Lung (tissue), 12 donors: ENCODE measurements around the gene SPSB2. TPM values are rescaled to one million over a fixed set of nuclear protein-coding genes. Genes with fewer than 3 reads are reported as not detected.

Experiments
- ATAC-seq: fragments of 200-7000 bp; cut with Tn5 transposase; one replicate; pipeline ENCODE4 v1.9.1; 2020; ENCODE audit warnings: moderate number of reproducible peaks; ENCODE audit not compliant: insufficient read depth, low FRiP score
- DNase-seq, 3 donors: peaks; one replicate each; pipeline ENCODE4 v3.0.0-alpha.2; 2013 to 2017
- H3K27ac ChIP-seq, 2 donors: one replicate each; pipeline ENCODE4 v1.5.1; 2013; ENCODE audit warnings: mild to moderate bottlenecking in 2 of 2, moderate library complexity in 2 of 2, control low read depth in 1 of 2, inconsistent platforms in 1 of 2, low read depth in 1 of 2, low read length in 1 of 2
- H3K27me3 ChIP-seq, 3 donors: one replicate each; pipeline ENCODE4 v1.5.1; 2013; ENCODE audit warnings: low read length in 2 of 3; ENCODE audit not compliant: control insufficient read depth in 3 of 3, insufficient read depth in 3 of 3
- H3K36me3 ChIP-seq, 4 donors: one replicate each; pipeline ENCODE4 v1.5.1; 2013; ENCODE audit warnings: low read length in 4 of 4, mild to moderate bottlenecking in 1 of 4, moderate library complexity in 1 of 4; ENCODE audit not compliant: control insufficient read depth in 4 of 4, insufficient read depth in 4 of 4
- H3K4me1 ChIP-seq, 5 donors: one replicate each; pipeline ENCODE4 v1.5.1; 2013; ENCODE audit warnings: low read length in 5 of 5, mild to moderate bottlenecking in 2 of 5, moderate library complexity in 1 of 5; ENCODE audit not compliant: control insufficient read depth in 5 of 5, insufficient read depth in 5 of 5
- H3K4me3 ChIP-seq: one replicate; pipeline ENCODE4 v1.5.1; 2013; ENCODE audit warnings: mild to moderate bottlenecking, control low read depth, moderate library complexity
- H3K9ac ChIP-seq, 2 donors: one replicate each; pipeline ENCODE4 v1.5.1; 2013; ENCODE audit warnings: low read length in 2 of 2, control low read depth in 1 of 2; ENCODE audit not compliant: insufficient read depth in 1 of 2
- H3K9me3 ChIP-seq, 4 donors: one replicate each; pipeline ENCODE4 v1.5.1; 2013; ENCODE audit warnings: low read length in 3 of 4, mild to moderate bottlenecking in 1 of 4, moderate library complexity in 1 of 4; ENCODE audit not compliant: control insufficient read depth in 4 of 4, insufficient read depth in 3 of 4
- CTCF ChIP-seq: IDR thresholded peaks from 2 replicates; pipeline ENCODE4 v1.5.1; 2012; ENCODE audit warnings: mild to moderate bottlenecking; ENCODE audit errors: control extremely low read depth, extremely low read depth
- WGBS, 2 donors: extraction: QIAGEN DNeasy Blood & Tissue Kit; methylation state at CpG; one replicate each; pipeline ENCODE4 v1.1.7; 2013; 5-methylcytosine and 5-hydroxymethylcytosine counted together
- polyA plus RNA-seq, 2 donors: library from polyadenylated mRNA; stranded (reverse); fragments of 200-250 nt; gene quantifications; one replicate each; pipeline ENCODE4 v1.2.1, GENCODE V29; 2013
- total RNA-seq, 2 donors: library from RNA; depleted of rRNA in 1 of 2; stranded (reverse); fragments of >200 nt in 1 of 2; gene quantifications; one replicate each; pipeline ENCODE4 v1.2.1, GENCODE V29; 2014 to 2021
- donor health status: control.
- donor health status: control.
- donor health status: Bipolar disorder and iron deficiency.
- donor health status: healthy.
- donor health status: DM: yes; HTN: yes; CAD: no.

Gene SPSB2
- total and polyA plus RNA-seq, 4 donors: 21.0 to 39.8 (median 31.4) TPM

- Histone ChIP-seq H3K27me3 (peaks cover 0 to 4% (median 0%) of the 10 kb centered on the region in 3 donors), H3K27ac (no peak overlapping the region), H3K4me1 (peaks cover 0 to 16% (median 8%) of the 10 kb centered on the region in 5 donors), H3K36me3 (peaks cover 0 to 11% (median under 1%) of the 10 kb centered on the region in 4 donors), H3K4me3 (no peak overlapping the region), H3K9ac (no peak overlapping the region), H3K9me3 (no peaks in the 10 kb centered on the region)
- no peak for ATAC-seq
- DNase-seq: no peak
- WGBS, 2 donors: 74 to 77% methylated on average over 7 of the region's 7 CpGs
- TF ChIP-seq CTCF: no peak
These were observed 46.5 kb upstream of the SPSB2 start for GRCh38 chr12:6919588-6919987.

- no peaks in the 10 kb centered on the region for H3K9me3 ChIP-seq
- no peak overlapping the region for H3K27ac ChIP-seq
- peaks cover 0 to 16% (median 13%) of the 10 kb centered on the region in 3 donors for H3K27me3 ChIP-seq
- H3K4me3 ChIP-seq: no peak overlapping the region
- DNase-seq (no peak), ATAC-seq (no peak)
- H3K9ac ChIP-seq: no peak overlapping the region
- peaks cover 0 to 11% (median 0%) of the 10 kb centered on the region in 4 donors for H3K36me3 ChIP-seq
- TF ChIP-seq CTCF: no peak
- WGBS, 2 donors: 86 to 88% methylated on average over 14 of the region's 14 CpGs
- peaks cover 0 to 14% (median 11%) of the 10 kb centered on the region in 5 donors for H3K4me1 ChIP-seq
These were observed 44.6 kb upstream of the SPSB2 start for GRCh38 chr12:6917491-6918231.

GRCh38 chr12:6916426-6917200, 43.5 kb upstream of the SPSB2 start:
- WGBS, 2 donors: 93 to 98% methylated on average over 11 of the region's 11 CpGs
- no peak for ATAC-seq

More at GRCh38 chr12:6916426-6917200, 43.5 kb upstream of the SPSB2 start:
- Histone ChIP-seq H3K9ac (no peak overlapping the region), H3K27me3 (peaks cover 0 to 24% (median 13%) of the 10 kb centered on the region in 3 donors), H3K4me1 (peaks cover 0 to 14% (median 11%) of the 10 kb centered on the region in 5 donors), H3K36me3 (peaks cover 0 to 9% (median 0%) of the 10 kb centered on the region in 4 donors), H3K4me3 (no peak overlapping the region), H3K27ac (no peak overlapping the region), H3K9me3 (no peaks in the 10 kb centered on the region)
- TF ChIP-seq CTCF: no peak
- DNase-seq: no peak
